GM21529 (cell line): ENCODE results near the gene MEAK7.

Experiments used
- ATAC-seq: cut with Tn5 transposase; IDR thresholded peaks from one replicate; pipeline ENCODE4 v1.9.1; 2021; ENCODE audit not compliant: unreplicated experiment

Gene MEAK7

GRCh38 chr16:84489131-84489530 lies 15.3 kb downstream of the MEAK7 start:
- no peak for ATAC-seq

DNA sequence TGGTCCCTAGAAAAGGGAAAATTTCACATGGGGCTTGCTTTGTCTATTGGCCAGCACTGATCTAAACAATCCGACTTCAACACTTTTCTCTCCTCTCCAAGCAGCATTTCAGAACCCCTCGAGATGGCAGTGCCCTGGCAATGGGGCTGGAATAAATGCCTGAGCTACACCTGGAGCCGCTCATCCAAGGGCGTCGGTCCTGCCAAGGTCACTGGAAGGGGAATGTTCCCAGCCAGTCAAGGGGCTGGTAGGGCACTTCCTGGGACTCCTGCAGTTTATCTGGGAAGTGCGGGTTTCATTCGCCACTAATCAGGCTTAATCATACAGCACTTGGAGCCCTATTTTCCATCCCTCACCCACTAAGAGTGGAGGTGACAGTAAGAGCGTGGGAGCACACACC lies 17.1 kb downstream of the MEAK7 start:
- ATAC-seq = no peak

DNA sequence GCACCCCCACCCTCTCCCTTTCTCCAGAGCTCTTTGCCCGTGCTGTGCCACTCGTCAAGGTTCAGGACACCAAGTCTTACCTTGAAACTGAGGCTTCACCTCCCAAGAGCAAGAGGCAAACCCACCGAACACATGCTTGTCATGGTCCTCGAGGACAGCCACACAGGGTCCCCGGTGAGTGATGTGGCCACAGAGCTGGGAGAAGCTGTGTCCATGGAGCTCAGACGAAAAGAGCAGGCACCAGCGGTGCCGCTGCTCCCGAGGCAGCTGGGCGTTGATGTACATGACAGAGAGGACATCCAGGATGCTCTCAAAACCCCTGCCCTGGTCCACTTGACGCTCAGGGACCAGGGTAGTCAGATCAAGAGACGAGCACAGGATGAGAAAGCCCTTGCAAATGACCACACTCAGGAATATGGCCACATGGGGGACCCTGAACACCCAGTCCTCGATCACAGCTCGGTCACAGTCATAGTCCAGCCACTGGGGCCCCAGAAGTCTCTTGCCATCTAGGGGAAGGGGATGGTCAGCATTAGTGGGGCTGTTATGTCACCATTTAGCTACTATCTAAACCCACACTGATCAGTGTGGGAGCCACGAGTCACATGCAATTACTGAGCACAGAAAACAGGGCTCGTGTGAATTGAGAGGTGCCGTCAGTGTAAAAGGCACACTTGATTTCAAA lies 17.8 kb downstream of the MEAK7 start:
- ATAC-seq = no peak

DNA sequence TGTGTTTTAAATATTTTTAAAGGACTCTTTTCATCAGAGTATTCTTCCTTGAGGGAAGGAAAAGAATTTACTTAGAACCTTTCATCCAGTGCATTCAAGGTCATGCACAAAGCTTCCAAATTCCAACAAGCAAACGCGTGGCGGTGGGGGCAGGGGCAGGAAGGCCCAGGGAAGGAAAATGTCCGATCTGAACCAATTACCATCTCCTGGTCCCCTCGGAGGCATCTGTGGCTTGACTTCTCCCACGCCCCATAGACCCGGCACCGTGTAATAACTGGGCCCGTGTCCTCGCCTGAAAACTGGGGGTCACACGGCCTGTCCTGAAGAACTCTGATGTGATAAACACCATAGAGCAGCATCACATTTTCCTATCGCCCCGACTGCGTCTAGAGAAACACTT lies 18.3 kb downstream of the MEAK7 start:
- ATAC-seq = no peak

GRCh38 chr16:84485255-84486010 lies 19.0 kb downstream of the MEAK7 start:
- ATAC-seq = no peak

DNA sequence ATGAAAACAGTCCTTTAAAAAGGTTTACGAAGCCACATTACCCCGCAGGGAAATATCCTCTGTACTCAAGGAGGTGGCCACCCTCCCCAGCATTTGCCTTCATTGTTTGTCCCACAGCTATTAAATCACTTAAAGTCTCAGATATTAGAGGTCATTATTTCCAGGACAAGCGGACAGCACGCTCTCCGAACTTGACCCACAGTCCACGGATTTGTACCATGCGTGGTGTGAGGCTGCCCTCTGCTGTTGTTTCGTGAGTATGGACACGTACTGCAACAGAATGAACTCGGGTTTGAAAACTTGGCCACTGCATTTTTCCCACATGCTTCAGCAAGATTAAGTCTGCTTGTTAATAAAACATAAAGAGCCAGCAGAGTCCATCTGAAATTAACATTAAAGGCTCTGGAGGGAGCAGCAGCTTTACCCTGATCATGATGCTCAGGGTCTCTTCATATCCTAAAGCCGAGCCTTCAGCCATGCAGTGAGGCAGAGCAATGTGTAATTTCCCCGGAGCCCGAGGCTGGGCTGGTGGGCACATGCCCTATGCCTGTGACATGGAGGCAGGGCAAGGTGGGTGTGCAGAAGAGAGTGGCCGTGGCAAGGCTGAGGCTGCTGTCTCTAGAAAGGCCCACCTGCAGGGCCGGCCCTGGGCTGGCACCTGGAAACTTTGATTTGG lies 19.7 kb downstream of the MEAK7 start:
- ATAC-seq = no peak

- no peak for ATAC-seq
Measured at GRCh38 chr16:84483882-84484565, 20.4 kb downstream of the MEAK7 start.

- no peak for ATAC-seq
Measured at GRCh38 chr16:84482951-84483881, 21.2 kb downstream of the MEAK7 start.

DNA sequence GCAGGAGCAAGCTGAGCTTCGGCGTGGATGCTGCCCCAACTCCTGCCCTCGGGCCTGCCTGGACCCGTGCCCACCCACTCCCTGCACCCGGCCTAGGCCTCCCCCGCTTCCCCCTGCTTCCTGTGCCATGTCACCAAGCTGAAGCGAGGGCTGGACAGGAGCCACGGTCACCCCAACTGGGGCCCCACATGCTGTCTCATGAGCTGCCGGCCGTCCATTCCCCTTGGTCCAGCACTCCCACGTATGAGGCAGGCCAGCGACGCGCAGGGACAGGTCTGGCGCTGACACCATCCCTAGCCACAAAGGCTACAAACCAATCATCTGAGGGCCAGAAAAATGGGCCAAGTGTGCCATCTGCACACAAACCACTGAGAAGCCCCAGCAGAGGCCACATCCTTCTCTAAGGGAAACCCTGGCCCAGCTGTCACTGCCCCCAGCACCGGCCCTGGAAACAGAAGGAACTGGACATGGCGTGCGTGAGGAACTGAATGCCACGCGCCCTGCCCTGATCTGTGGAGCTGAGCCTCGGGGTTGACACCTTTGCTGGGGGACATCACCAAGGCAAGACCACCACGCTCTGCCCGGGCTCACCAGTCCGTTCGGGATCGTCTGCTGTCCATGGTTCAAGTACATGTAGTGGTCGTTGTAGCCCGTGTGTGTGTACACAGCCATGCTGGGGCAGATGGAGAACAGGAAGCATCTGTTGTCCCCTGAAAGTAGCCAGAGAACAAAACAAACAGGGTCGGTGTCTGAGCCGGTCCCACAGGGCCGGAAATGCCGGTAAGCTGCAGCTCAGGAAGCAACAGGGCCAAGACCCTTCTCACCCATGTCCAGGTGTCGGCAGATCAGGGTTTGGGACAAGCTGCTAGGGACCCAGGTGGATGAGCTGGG lies 22.2 kb downstream of the MEAK7 start:
- ATAC-seq = no peak

GRCh38 chr16:84481051-84481735 lies 23.3 kb downstream of the MEAK7 start:
- no peak for ATAC-seq

DNA sequence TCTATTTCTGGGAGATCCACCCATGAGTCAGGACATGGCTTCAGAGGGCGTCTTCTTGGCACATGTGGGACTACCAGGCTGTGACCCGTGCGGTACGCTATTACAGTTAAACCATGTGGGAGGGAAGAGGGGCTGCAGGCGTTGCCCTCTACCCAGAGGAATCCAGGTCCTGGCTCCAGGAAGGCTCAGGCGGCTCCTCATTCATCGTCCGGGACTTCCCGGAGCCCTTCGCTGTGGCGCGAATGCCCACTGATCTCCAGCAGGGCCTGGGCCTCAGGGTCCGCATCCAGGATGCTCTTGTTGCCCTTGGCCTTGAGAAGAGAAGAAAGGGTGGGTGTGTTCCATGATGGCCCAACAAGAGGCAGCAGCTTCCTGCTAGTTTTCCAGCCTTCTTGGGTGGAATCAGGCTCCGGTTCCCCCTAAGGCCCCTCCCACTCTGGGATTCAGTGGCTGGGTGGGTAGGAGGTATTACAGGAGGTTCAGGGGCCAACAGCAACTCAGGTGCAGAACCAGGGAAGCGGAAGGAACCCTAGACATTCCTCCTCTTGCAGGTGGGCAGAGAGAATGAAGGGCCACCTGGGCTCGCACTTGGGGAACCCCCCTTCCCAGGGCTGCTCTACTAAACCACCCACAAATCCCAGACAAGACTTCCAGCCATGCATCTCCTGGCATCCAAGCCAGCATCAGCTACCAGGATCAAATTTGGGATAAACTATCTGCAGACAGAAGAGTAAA lies 24.6 kb downstream of the MEAK7 start:
- no peak for ATAC-seq

DNA sequence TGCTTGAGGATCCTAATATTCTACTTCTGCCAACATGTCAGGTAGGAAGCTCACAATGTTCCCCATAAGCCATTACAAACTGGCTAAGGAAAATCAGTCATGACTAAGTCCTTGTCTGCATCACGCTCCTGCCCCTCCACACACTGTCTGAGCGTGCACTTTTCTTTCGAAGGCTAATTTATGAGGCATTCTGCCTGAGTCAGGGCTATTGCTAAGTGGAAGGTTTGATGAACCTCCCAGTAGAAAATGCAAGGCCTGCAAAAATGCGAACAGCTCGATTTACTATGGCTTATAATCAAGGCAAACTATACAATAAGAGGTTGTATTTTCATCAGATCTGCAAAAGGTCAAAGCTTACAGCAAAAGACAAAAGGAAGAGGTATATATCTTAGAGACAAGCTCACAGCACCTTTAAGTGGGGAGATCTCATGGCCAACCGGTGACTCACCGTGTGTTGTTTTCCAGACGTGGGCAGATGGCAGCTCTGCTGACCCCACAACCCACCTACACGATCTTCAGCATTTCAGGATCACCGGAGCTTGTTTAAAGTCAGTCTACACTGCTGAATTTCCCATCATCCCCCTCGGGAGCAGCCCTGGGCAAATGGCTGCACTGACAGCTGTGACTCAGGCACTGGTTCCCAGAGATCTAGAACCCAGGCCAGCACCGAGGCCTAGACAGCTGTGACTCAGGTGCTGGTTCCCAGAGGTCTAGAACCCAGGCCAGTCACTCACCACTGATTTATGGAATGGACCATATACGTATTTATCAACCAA lies 26.1 kb downstream of the MEAK7 start:
- no peak for ATAC-seq

- ATAC-seq = no peak
Measured at GRCh38 chr16:84477661-84478060, 26.8 kb downstream of the MEAK7 start.

GRCh38 chr16:84476401-84476800 lies 28.1 kb downstream of the MEAK7 start:
- ATAC-seq = no peak

DNA sequence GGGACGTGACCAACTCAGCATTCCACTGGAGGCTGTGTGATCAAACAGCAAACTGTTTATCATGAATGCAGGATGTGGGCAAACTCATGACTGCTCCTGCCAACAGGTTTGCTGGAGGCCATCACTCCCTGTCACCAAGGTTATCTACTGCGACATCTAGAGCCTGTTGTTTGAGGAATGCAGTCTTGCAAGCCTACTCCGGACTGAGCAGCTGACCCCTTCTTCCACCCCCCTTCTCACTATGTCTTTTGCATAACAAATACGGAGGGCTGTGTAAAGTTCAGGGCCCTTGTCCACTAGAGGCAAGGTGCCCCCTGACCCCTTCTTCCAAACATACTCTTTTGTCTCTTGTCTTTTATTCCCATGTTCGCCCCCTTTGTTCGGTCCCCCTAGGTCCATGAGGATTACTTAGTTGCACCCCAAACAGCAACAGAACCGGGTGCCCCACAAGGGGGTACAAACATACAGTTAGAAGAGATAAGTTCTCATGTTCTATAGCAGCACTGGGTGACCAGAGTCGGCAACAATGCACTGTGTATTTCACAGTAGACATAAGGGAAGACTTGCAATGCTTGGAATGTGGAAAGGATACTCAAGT lies 28.7 kb downstream of the MEAK7 start:
- no peak for ATAC-seq

DNA sequence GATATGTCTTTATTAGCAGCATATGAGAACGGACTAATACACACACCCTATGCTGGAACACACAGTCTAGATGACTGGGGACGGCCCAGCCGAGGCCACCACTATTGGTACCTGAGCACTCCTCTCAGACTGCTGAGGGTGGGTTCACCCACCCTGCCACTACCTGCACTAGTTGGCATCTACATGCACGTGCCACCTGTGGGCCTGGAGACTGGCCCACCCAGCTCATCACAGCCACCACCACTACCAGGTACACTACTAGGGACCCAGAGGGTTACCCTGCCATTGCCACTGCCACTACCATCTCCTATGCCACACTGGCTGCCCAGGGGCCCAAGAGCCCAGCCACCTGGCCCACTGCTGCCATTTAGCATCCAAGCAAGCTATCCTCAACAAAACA lies 32.5 kb downstream of the MEAK7 start:
- ATAC-seq = no peak

GRCh38 chr16:84471316-84471715 lies 33.1 kb downstream of the MEAK7 start:
- ATAC-seq = no peak
